GM08714 (cell line): Measurements from ENCODE around the gene SIT1.
A peak's percentile ranks its signal among the peaks of the same experiment; 100 is the strongest.
"Not testable (repeated sequence)": the region's sequence is repeated elsewhere in the genome, so short reads cannot be mapped to it uniquely, and the experiment has no call there.

ENCODE experiments used
- H3K4me3 ChIP-seq: fragments of 200-500 bp; sonication (Bioruptor generic); 2 replicates; pipeline ENCODE4 v1.5.1; 2014; ENCODE audit warnings: mild to moderate bottlenecking, low read length, inconsistent platforms
- ZNF274 ChIP-seq: IDR thresholded peaks from 2 replicates; pipeline ENCODE4 v1.6.1; 2012; ENCODE audit warnings: mild to moderate bottlenecking, low read depth, low read length

The SIT1 gene

GRCh38 chr9:35616681-35617459 lies 33.9 kb downstream of the SIT1 start:
- no peak for TF ChIP-seq ZNF274
- peak overlapping the region; percentile 44; the same call in 1 of the 2 replicates for H3K4me3 ChIP-seq

GRCh38 chr9:35615981-35616680 lies 34.6 kb downstream of the SIT1 start:
- no peak overlapping the region; the same call in 1 of the 2 replicates for H3K4me3 ChIP-seq
- TF ChIP-seq ZNF274: no peak

- no peak for TF ChIP-seq ZNF274
- no peak overlapping the region for H3K4me3 ChIP-seq
These were observed 37.9 kb downstream of the SIT1 start for GRCh38 chr9:35612843-35613242.

GRCh38 chr9:35612066-35612465 lies 38.7 kb downstream of the SIT1 start:
- not testable (repeated sequence) for H3K4me3 ChIP-seq

GRCh38 chr9:35611230-35611797 lies 39.4 kb downstream of the SIT1 start:
- TF ChIP-seq ZNF274: no peak
- no peak overlapping the region for H3K4me3 ChIP-seq

GRCh38 chr9:35609820-35610163 lies 40.9 kb downstream of the SIT1 start:
- no peak for TF ChIP-seq ZNF274
- H3K4me3 ChIP-seq: no peak overlapping the region

GRCh38 chr9:35609001-35609819 lies 41.5 kb downstream of the SIT1 start:
- TF ChIP-seq ZNF274: no peak
- no peak overlapping the region for H3K4me3 ChIP-seq

- no peak for TF ChIP-seq ZNF274
- no peak overlapping the region for H3K4me3 ChIP-seq
These were observed 42.5 kb downstream of the SIT1 start for GRCh38 chr9:35608221-35608620.

- no peak overlapping the region for H3K4me3 ChIP-seq
- TF ChIP-seq ZNF274: no peak
These were observed 44.0 kb downstream of the SIT1 start for GRCh38 chr9:35606726-35607125.

GRCh38 chr9:35606138-35606504 lies 44.6 kb downstream of the SIT1 start:
- peak overlapping the region; percentile 79 for H3K4me3 ChIP-seq
- no peak for TF ChIP-seq ZNF274

- H3K4me3 ChIP-seq: peak overlapping the region; percentile 79
- no peak for TF ChIP-seq ZNF274
These were observed 45.2 kb downstream of the SIT1 start for GRCh38 chr9:35605351-35606137.

- TF ChIP-seq ZNF274: no peak
These were observed 46.0 kb downstream of the SIT1 start, which contains the start of gene TESK1 for GRCh38 chr9:35604578-35605350. TESK1 (plus strand) TSS chr9:35605262; CDS start chr9:35605620, 358 bp downstream.

More at GRCh38 chr9:35604578-35605350, 46.0 kb downstream of the SIT1 start, which contains the start of gene TESK1:
- peak within 1 kb of the TSS; percentile 79 for H3K4me3 ChIP-seq
